Activated T-helper 1 cell treated with anti-CD3 and anti-CD28 coated beads, Interleukin-12 subunit alpha, Interleukin-12 subunit beta, Interleukin-2, Interleukin-4 antibody, amounts not matched to agents 30 ng/mL and 10 ng/mL and 1 ng/mL, durations not matched to agents 14 hours and 24 hours and 36 hours (primary cell): ENCODE data around the gene FLT1. TPM values are rescaled to one million over a fixed set of nuclear protein-coding genes. Genes with fewer than 3 reads are reported as not detected.

Source experiments
- DNase-seq: peaks from one replicate; pipeline ENCODE4 v3.0.0; 2021; ENCODE audit warnings: low spot score
- H3K27ac Mint-ChIP-seq: one replicate; pipeline ENCODE4 v1.8.0; 2021; ENCODE audit warnings: mild to moderate bottlenecking, mixed read lengths
- H3K27me3 Mint-ChIP-seq: one replicate; pipeline ENCODE4 v1.8.0; 2022; ENCODE audit warnings: mild to moderate bottlenecking, moderate library complexity, mixed read lengths; ENCODE audit not compliant: insufficient read depth
- H3K36me3 Mint-ChIP-seq: one replicate; pipeline ENCODE4 v1.8.0; 2021; ENCODE audit warnings: low read depth, mixed read lengths
- H3K4me1 Mint-ChIP-seq: one replicate; pipeline ENCODE4 v1.8.0; 2021; ENCODE audit warnings: low read depth, mixed read lengths
- H3K4me3 Mint-ChIP-seq: one replicate; pipeline ENCODE4 v1.8.0; 2021; ENCODE audit warnings: mild to moderate bottlenecking, moderate library complexity, mixed read lengths
- H3K9me3 Mint-ChIP-seq: one replicate; pipeline ENCODE4 v1.8.0; 2021; ENCODE audit warnings: mixed read lengths
- intact Hi-C: fragments of 100-400 bp; cut with micrococcal nuclease; formaldehyde crosslinking; loops from one replicate; pipeline ENCODE4 v1.15.1; 2024
- total RNA-seq: library from RNA; stranded (reverse); gene quantifications from 2 replicates; pipeline ENCODE4 v1.2.3, GENCODE V29; 2022

Gene FLT1
- total RNA-seq, 1 donor from 2014 or later = 45.6 TPM

DNA sequence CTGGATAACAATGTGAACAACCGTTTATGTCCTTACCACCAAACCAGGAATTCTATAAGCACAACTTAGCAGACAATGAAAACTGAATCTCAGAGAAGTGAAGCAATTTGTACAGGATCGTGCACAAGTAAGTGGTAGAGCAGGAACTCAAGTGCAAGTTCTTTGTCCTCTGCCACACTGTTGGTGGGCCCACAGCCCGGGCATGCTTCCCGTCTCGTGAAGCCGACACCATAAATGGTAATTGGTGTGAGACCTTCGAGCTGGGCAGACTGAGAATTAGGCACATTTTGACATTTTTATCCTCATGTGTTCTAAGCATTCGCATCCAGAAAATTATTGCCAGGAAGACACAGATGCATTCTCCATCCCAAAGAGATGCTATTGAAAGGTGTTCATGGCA, 27.9 kb upstream of the FLT1 start:
- Mint-ChIP-seq H3K4me1 (peaks cover 6% of the 10 kb centered on the region), H3K9me3 (no peaks in the 10 kb centered on the region), H3K27ac (no peak overlapping the region), H3K27me3 (peaks cover 6% of the 10 kb centered on the region), H3K36me3 (no peaks in the 10 kb centered on the region), H3K4me3 (no peak overlapping the region)
- DNase-seq = no peak
- intact Hi-C loops = no loop called here

DNA sequence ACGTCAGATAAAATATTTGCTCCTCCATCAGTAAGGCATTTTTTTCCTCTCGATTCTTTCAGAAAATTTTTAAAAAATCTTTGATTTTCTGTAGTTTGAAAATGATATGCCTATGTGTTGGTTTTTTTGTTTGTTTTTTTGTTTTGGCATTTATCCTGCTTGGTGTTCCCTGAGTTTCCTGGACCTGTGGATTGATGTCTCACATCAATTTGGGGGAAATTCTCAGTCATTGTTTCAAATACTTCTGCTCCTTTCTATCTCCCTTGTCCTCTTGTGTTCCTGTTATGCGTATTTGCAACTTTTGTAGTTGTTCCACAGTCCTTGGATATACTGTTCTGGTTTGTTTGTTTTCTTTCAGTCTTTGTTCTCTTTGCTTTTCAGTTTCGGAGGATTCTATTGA, 18.8 kb upstream of the FLT1 start:
- no peak overlapping the region for H3K4me3 Mint-ChIP-seq
- intact Hi-C loops = no loop called here

DNA sequence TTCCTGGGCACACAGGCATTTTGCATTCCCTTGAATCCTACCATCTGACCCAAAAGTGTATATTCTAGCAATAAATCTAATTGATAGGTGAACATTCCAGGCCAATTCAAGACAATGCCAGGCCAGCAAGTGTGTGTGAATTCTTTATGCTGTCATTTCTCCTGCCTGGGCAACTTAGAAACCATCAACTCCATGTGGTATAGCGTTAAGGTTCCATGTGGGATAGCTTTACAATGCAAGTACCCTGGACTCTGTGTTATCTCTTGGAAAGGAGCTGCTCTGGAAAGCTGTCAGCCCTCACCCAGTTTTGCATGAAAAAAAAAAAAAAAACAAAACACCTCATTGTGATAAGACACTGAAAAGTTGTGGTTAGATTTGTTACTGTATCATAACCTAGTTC, 15.6 kb upstream of the FLT1 start:
- Mint-ChIP-seq H3K27me3 (peaks cover 16% of the 10 kb centered on the region), H3K27ac (no peak overlapping the region), H3K9me3 (peaks cover 4% of the 10 kb centered on the region), H3K4me3 (no peak overlapping the region), H3K36me3 (no peaks in the 10 kb centered on the region), H3K4me1 (peaks cover 3% of the 10 kb centered on the region)
- intact Hi-C loops = no loop called here
- DNase-seq = no peak

More for the DNA sequence above, 18.8 kb upstream of the FLT1 start:
- H3K27me3 Mint-ChIP-seq = peaks cover 10% of the 10 kb centered on the region
- DNase-seq = no peak
- H3K36me3 Mint-ChIP-seq = no peaks in the 10 kb centered on the region
- H3K27ac Mint-ChIP-seq = no peak overlapping the region
- H3K9me3 Mint-ChIP-seq = peaks cover 4% of the 10 kb centered on the region
- H3K4me1 Mint-ChIP-seq = no peaks in the 10 kb centered on the region

DNA sequence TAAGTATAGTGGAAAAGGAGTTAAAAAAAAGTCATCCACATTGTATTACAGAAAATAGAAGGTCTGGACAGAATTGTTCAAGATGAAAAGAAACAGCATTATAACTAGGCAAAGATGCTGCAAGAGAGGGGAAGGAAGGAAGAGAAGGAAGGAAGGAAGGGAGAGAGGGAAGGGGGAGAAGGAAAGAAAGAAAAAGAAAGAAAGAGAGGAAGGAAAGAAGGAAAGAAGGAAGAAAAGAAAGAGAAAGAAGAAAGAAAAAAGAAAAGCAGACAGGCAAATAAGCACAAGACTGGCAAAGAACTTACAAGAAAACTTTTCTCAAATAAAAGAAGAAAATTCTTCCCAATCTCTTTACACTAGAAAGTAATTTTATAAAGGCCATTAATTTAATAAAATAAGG, 15.1 kb upstream of the FLT1 start:
- no peak overlapping the region for H3K27ac Mint-ChIP-seq

DNA sequence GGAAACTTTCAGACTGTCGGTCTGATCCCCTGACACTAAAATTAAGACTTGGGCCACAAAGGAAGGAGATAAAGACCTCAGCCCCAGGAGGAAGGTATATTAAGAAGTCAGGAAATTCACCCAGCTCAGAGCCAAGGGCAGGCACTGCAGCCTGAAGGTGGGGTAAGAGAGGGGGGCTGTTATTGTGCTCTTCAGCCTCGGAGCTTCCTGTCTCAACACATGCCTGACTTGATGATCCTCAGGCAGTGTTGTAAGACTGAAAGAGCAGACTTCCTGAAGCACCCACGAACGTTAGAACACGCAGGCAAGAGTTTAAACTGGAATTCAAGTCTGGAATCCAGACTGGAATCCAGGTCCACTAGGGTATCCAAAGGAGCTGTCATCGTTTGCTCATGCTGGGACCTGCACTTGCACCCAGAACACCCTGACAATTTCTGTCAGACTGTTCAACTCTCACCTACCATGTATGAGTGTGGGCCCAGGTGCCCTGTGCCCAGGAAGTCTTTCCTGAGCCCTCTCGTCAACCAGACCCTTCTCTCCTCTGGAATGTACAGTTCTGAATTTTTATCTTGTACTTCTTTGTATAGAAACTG, 10.7 kb upstream of the FLT1 start:
- no peaks in the 10 kb centered on the region for H3K36me3 Mint-ChIP-seq
- H3K4me1 Mint-ChIP-seq = peaks cover 8% of the 10 kb centered on the region
- DNase-seq = no peak
- H3K4me3 Mint-ChIP-seq = no peak overlapping the region
- peaks cover 10% of the 10 kb centered on the region for H3K27me3 Mint-ChIP-seq
- intact Hi-C loops = no loop called here
- no peak overlapping the region for H3K27ac Mint-ChIP-seq
- H3K9me3 Mint-ChIP-seq = no peaks in the 10 kb centered on the region

More for the DNA sequence above, 15.1 kb upstream of the FLT1 start:
- no peak for DNase-seq
- Mint-ChIP-seq H3K4me1 (peaks cover 8% of the 10 kb centered on the region), H3K4me3 (no peak overlapping the region), H3K36me3 (no peaks in the 10 kb centered on the region), H3K27me3 (peaks cover 16% of the 10 kb centered on the region), H3K9me3 (peaks cover 4% of the 10 kb centered on the region)
- intact Hi-C loops = no loop called here

DNA sequence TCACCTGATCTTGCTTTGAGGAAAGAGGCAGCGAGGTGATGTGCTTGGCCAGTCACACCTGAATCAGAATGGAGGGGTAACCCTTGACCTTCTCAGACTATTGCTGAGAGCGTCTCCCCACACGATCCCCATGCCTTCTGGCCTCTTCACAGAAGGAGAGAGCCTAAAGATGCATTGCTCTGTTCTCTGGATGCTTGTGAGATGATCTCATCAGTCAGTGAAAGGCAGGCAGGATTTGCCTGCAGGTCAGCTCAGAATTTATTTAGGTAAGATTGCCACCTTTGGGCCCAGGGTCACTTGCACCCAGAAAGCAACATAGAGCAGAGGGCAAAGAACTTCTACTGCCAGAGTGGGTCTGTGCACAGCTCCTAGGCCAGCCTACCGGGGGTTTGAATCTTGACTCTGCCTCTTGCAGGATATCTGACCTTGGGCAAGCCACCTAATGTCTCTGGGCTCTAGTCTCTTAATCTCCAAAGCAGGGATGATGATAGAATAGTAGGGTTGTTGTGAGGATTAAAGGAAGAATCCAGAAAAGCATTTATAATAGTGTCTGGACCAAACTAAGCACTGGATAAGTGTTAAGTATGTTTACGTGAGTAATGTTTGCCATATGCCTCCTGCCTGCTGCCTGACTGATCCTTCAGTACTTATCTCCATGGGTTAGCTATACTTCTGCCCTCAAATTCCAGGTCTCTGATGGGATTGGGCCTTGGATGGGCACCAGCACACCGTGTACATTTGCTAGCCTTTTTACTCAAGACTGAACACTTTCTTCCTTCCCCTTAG, 8.4 kb upstream of the FLT1 start:
- Mint-ChIP-seq H3K27me3 (peaks cover 16% of the 10 kb centered on the region), H3K27ac (no peak overlapping the region), H3K36me3 (no peaks in the 10 kb centered on the region), H3K9me3 (no peaks in the 10 kb centered on the region), H3K4me3 (no peak overlapping the region), H3K4me1 (peaks cover 8% of the 10 kb centered on the region)
- DNase-seq = no peak
- intact Hi-C loops = no loop called here

DNA sequence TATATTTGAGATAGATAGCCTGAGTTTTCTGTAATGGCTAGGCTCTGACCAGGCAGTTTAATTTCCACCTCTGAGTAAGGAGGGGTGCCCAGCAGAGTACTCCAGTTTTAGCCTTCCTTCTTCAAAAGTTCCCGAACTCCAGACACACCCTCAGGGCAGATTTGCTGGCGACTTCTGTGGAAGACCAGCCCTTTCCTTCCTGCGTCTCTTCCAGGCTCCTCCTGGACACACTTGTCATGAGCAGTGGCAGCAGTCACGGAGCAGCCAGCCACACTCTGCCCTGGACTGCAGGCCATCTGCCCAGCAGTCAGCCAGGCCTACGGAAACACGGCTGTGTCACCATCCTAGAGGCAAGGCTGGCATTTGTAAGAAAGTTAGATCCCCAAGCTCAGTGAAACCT, 6.6 kb upstream of the FLT1 start:
- Mint-ChIP-seq H3K27ac (no peak overlapping the region), H3K4me1 (peaks cover 9% of the 10 kb centered on the region), H3K27me3 (peaks cover 16% of the 10 kb centered on the region), H3K36me3 (no peaks in the 10 kb centered on the region), H3K9me3 (no peaks in the 10 kb centered on the region), H3K4me3 (no peak overlapping the region)
- intact Hi-C loops = no loop called here
- no peak for DNase-seq

DNA sequence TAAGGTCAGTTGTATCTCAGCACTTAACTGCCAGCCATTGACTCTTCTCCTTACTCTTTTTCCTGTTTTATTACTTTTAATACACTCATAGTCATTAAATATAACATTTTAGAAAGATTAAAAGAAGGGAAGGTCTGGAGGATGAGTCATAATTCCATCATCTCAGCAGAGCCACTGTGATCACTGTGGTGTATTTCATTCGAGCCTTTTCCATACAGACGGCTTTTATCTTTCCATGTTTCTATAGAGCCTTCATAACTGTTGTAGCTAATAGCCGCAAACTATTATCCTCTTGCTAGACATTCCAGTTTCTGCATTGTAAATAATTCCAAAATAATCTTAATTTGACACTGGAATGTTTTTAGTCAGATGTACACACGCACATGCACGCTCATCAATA, 4.7 kb upstream of the FLT1 start:
- Mint-ChIP-seq H3K27ac (no peak overlapping the region), H3K36me3 (no peaks in the 10 kb centered on the region), H3K4me3 (no peak overlapping the region), H3K4me1 (peaks cover 12% of the 10 kb centered on the region), H3K9me3 (no peaks in the 10 kb centered on the region), H3K27me3 (peaks cover 27% of the 10 kb centered on the region)
- no peak for DNase-seq
- intact Hi-C loops = no loop called here

DNA sequence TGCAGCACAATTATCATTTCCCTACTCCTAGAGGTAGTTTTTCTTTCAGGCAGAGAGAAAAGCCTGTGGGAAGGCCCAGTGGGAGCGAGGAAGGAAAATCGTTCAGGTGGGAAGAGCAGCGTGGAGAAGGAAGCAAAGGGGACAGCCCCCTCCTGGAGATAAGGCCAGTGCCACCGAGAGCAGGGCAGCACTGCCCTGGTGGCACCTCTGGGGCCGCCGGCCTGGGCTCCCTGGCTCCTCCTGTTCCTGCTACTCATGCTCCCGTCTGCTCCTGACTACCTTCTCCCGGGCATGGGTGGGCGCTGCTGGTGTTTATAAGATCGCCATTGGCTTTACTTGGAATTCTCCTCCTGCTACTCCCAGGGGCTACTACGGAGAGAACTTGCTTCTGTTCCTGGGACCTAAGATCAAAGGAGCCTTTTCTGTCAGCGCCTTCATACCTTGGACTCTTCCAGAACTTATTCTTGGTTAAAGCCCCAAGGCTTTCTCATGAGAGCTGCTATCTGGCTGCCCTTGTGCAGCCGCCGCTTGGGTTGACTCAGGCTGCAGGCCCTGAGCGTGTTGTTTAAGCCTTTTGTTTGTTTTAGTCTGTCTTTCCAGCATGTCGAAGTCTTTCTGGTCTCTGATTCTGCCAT, 3.7 kb upstream of the FLT1 start:
- intact Hi-C loops = no loop called here
- no peak for DNase-seq
- Mint-ChIP-seq H3K9me3 (no peaks in the 10 kb centered on the region), H3K4me3 (no peak overlapping the region), H3K27me3 (peaks cover 26% of the 10 kb centered on the region), H3K27ac (no peak overlapping the region), H3K36me3 (no peaks in the 10 kb centered on the region), H3K4me1 (peaks cover 13% of the 10 kb centered on the region)

DNA sequence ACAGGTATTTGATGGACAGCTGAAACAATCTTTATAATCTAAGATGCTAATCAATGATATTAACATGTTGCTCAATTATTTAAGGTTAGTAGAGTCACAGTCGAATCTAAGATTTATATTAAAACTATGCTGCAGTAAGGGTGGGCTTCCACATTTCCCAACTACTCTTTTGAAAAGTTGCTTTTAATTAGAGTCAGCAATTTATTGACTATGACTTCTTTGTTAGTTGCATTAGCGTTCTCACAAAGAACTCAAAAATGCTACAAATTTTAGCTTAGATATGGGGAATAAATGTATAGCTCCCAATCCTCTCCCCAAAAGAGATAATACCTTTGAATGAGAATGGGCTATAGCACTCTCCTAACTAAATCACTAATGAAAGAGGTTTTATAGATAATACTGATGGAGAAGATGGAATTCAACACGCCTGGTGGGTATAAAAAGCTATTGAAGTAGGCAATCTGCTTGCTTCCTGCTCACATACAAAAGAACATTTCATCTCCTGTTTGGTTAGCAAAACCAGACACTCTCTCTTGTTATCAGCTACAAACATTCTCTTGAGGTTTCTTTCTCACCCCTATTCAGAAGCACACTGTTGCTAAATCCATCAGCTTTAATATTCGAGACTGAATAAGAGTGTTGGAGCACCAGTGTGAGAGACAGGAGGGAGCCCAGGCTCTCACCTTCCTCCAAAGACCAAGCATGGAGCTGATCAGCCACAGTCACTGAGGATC, 2.4 kb upstream of the FLT1 start:
- Mint-ChIP-seq H3K27ac (no peak overlapping the region), H3K4me1 (peaks cover 26% of the 10 kb centered on the region), H3K27me3 (peaks cover 35% of the 10 kb centered on the region), H3K36me3 (peaks cover 3% of the 10 kb centered on the region), H3K9me3 (no peaks in the 10 kb centered on the region), H3K4me3 (no peak overlapping the region)
- no peak for DNase-seq
- intact Hi-C loops = no loop called here

DNA sequence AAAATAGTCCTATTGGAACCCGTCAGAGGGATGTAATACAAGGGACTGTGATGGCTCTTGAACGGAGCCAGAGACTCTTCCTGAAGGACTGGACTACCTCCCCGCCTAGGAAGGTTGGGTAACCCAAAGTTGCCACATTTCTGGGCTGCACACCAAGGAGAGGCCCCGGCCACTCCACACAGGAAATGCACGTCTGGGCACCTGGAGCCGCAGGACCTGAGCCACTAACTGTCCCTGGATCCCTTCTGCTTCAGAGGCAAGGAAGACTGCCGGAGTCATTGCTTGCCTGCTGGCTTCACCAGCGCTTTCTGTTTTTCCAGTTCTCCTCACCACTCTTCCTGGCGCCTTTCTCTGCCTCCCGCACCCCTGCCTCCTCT, 1.2 kb upstream of the FLT1 start:
- intact Hi-C loops = no loop called here
- Mint-ChIP-seq H3K27ac (no peak overlapping the region), H3K27me3 (peaks cover 36% of the 10 kb centered on the region), H3K9me3 (no peaks in the 10 kb centered on the region), H3K4me3 (peak overlapping the region; percentile 77), H3K4me1 (peaks cover 29% of the 10 kb centered on the region), H3K36me3 (peaks cover 3% of the 10 kb centered on the region)
- DNase-seq = no peak

DNA sequence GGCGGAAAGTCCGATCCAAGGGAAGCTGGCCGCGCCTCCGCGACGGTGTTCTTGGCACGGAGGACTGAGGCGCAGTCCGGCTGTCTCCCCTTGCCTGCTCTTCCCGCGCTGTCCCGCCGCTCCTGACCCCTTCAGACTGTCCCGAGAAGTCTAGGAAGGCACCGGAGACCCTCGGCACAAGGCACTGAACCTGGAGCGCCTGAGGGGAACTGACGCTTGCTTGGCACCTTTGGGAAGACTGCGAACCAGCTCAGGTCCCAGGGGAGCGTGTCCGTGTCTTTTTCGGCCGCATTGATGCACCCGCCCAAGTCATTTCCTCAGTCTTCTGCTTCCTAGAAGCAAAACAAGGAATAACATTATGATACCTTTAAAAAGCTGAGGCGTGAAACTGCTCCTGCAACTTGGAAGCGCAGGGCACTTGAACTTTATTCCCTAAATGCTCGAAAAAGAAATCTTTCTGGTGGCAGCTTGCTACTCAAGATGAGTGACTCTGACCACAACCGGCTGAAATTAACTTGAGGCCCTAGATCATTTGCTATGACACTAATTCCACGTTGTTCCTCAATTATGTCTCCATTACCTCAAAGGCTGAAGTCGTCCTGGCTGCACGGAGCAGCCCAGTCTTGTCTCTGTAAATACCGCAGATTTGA, 735 bp upstream of the FLT1 start:
- Mint-ChIP-seq H3K36me3 (peaks cover 5% of the 10 kb centered on the region), H3K4me3 (peak overlapping the region; percentile 69), H3K27ac (no peak overlapping the region), H3K4me1 (peaks cover 33% of the 10 kb centered on the region), H3K27me3 (peaks cover 36% of the 10 kb centered on the region), H3K9me3 (no peaks in the 10 kb centered on the region)
- intact Hi-C loops = no loop called here
- DNase-seq = no peak

DNA sequence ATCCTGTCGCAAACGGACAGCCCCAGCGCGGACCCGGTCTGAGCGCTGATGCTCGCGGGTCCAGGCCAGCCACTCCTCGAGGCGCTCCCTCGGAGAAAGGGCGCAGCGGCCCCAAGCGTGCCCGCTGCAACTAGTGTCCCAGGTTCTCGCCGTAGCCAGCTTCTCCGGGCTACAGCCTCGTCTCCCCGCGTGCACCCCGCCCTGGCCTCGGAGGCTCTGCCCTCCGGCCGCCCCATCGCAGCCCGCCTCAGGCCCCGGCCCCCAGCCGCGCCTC, 487 bp downstream of the FLT1 start:
- Mint-ChIP-seq H3K36me3 (peaks cover 13% of the 10 kb centered on the region), H3K4me3 (peak overlapping the region; percentile 85), H3K27ac (no peak overlapping the region), H3K4me1 (peaks cover 43% of the 10 kb centered on the region), H3K9me3 (no peaks in the 10 kb centered on the region), H3K27me3 (peaks cover 41% of the 10 kb centered on the region)
- intact Hi-C loops = no loop called here
- no peak for DNase-seq
